ENCODE measurements around the gene ING3.

DNA sequence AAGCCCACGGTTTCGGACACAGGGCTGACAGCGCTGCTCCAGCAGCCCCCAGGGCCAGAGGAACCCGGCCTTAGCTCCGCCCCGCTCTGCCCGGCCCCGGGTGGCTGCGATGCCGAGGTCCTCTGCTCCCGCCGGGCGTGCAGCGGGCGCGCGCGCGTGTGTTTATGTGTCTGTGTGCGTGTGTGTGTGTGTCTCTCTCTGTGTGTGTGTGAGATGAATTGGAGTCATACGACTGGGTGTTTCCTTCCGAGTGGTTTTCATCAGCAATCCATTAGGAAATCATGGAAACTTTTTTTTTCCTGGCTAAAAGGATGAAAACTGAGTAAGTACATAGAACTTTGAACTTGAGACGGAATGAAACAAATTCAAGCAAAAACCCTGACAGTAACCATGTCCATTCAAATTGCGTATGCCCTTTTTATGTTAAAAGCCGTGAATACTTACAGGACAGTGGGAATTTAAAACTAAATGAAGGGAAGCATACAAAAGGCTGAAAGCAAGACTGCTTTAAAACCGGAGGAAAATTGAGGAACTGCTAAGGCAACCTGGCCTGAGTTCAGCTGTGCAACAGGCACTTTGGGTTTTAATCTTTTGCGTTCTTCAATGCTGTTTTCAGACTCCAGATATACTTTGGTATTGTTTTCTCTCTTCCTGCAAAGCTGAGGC is 38.1 kb downstream of the ING3 start, which contains the start of gene CPED1:
- TF ChIP-seq CTCF (optimal IDR thresholded peaks at IDR 0.05 in 1 of 3, IDR thresholded peaks at IDR 0.05 in 1 of 3, conservative IDR thresholded peaks at IDR 0.05 in 1 of 3; ENCODE audit: extremely low read depth in 1 of 3, insufficient read depth in 2 of 3, low read length in 3 of 3) (no peak), EZH2 (IDR thresholded peaks at IDR 0.05; ENCODE audit: low read length) (no peak)

Measured in keratinocyte (primary cell).